Measurements from ENCODE around the gene TBC1D22A.

TBC1D22A gene

GRCh38 chr22:47177334-47177815, 414.9 kb downstream of the TBC1D22A start:
- DNase-seq = no peak

GRCh38 chr22:47178339-47178738, 415.9 kb downstream of the TBC1D22A start:
- no peak for DNase-seq

- no peak for DNase-seq
These were observed 418.3 kb downstream of the TBC1D22A start for GRCh38 chr22:47180796-47181195.

- DNase-seq = no peak
These were observed 424.9 kb downstream of the TBC1D22A start for GRCh38 chr22:47187176-47187957.

GRCh38 chr22:47188261-47189055, 426.0 kb downstream of the TBC1D22A start:
- DNase-seq = no peak

- DNase-seq = no peak
These were observed 426.8 kb downstream of the TBC1D22A start for GRCh38 chr22:47189056-47189916.

GRCh38 chr22:47190276-47190956, 428.0 kb downstream of the TBC1D22A start:
- DNase-seq = no peak

- DNase-seq = no peak
These were observed 428.7 kb downstream of the TBC1D22A start for GRCh38 chr22:47190957-47191670.

GRCh38 chr22:47191671-47192650, 429.5 kb downstream of the TBC1D22A start:
- peak in 1 of 2 donors; percentile 11 for DNase-seq

- DNase-seq = no peak
These were observed 430.4 kb downstream of the TBC1D22A start for GRCh38 chr22:47192651-47193437.

- no peak for DNase-seq
These were observed 431.3 kb downstream of the TBC1D22A start for GRCh38 chr22:47193606-47194329.

- no peak for DNase-seq
These were observed 432.2 kb downstream of the TBC1D22A start for GRCh38 chr22:47194476-47195155.

- DNase-seq = no peak
These were observed 432.7 kb downstream of the TBC1D22A start for GRCh38 chr22:47195156-47195483.

GRCh38 chr22:47195484-47196165, 433.2 kb downstream of the TBC1D22A start:
- DNase-seq = no peak

- DNase-seq = no peak
These were observed 433.9 kb downstream of the TBC1D22A start for GRCh38 chr22:47196166-47196849.

GRCh38 chr22:47196881-47197772, 434.7 kb downstream of the TBC1D22A start:
- no peak for DNase-seq

Data from hippocampal formation (tissue), 2 donors.